ENCODE measurements around the gene CCDC134. TPM values are rescaled to one million over a fixed set of nuclear protein-coding genes. Genes with fewer than 3 reads are reported as not detected.
A peak's percentile ranks its signal among the peaks of the same experiment; 100 is the strongest.

The CCDC134 gene
- total RNA-seq, 1 experiment from 2014 or later, result 10.6 TPM

- Histone ChIP-seq H3K4me1 (replicated peaks) (no peaks in the 10 kb centered on the region), H3K27me3 (replicated peaks) (no peaks in the 10 kb centered on the region), H3K36me3 (peaks cover 5% of the 10 kb centered on the region), H3K9me3 (replicated peaks) (no peaks in the 10 kb centered on the region), H3K27ac (no peak overlapping the region), H3K4me3 (no peak overlapping the region)
- peak in 1 of 2 experiments; percentile 23 for DNase-seq (ENCODE audit: low read depth in 1 of 2, low spot score in 2 of 2)
These were observed 22.0 kb downstream of the CCDC134 start for GRCh38 chr22:41822317-41823057.

- Histone ChIP-seq H3K27me3 (replicated peaks) (no peaks in the 10 kb centered on the region), H3K27ac (no peak overlapping the region), H3K4me1 (replicated peaks) (no peaks in the 10 kb centered on the region), H3K4me3 (no peak overlapping the region), H3K36me3 (peaks cover 5% of the 10 kb centered on the region), H3K9me3 (replicated peaks) (no peaks in the 10 kb centered on the region)
- DNase-seq (ENCODE audit: low read depth in 1 of 2, low spot score in 2 of 2), result no peak
These were observed 23.3 kb downstream of the CCDC134 start for GRCh38 chr22:41823797-41824196.

DNA sequence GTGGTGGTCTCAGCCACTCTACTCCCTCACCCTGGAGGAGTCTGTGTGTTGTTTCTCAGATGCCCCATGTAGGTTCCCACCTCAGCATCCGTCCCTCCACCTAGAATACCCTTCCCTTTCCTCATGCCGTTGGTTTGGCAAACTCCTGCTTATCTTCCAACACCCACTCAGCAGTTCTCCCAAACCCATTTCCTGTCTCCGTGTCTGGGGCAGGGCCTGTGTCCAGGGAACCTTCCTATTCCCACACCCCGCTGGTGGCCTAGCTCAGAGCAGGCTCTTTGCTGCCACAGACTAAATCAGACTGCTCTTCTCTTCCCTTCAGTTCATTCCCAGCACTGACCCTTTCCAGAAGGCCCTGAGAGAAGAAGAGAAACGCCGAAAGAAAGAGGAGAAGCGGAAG lies 24.9 kb downstream of the CCDC134 start:
- DNase-seq (ENCODE audit: low read depth in 1 of 2, low spot score in 2 of 2), result no peak

GRCh38 chr22:41826021-41826420 lies 25.5 kb downstream of the CCDC134 start:
- Histone ChIP-seq H3K4me3 (no peak overlapping the region), H3K9me3 (replicated peaks) (no peaks in the 10 kb centered on the region), H3K4me1 (replicated peaks) (no peaks in the 10 kb centered on the region), H3K27ac (no peak overlapping the region), H3K36me3 (peaks cover 5% of the 10 kb centered on the region), H3K27me3 (replicated peaks) (no peaks in the 10 kb centered on the region)
- no peak for DNase-seq (ENCODE audit: low read depth in 1 of 2, low spot score in 2 of 2)

More for the DNA sequence above, 24.9 kb downstream of the CCDC134 start:
- H3K36me3 ChIP-seq, result peaks cover 5% of the 10 kb centered on the region
- H3K27me3 ChIP-seq (replicated peaks), result no peaks in the 10 kb centered on the region
- H3K4me1 ChIP-seq (replicated peaks), result no peaks in the 10 kb centered on the region
- no peak overlapping the region for H3K27ac ChIP-seq
- no peaks in the 10 kb centered on the region for H3K9me3 ChIP-seq (replicated peaks)
- H3K4me3 ChIP-seq, result no peak overlapping the region

- no peaks in the 10 kb centered on the region for H3K27me3 ChIP-seq (replicated peaks)
- H3K4me3 ChIP-seq, result no peak overlapping the region
- no peak overlapping the region for H3K27ac ChIP-seq
- no peak for DNase-seq (ENCODE audit: low read depth in 1 of 2, low spot score in 2 of 2)
- H3K4me1 ChIP-seq (replicated peaks), result no peaks in the 10 kb centered on the region
- H3K36me3 ChIP-seq, result peaks cover 5% of the 10 kb centered on the region
- no peaks in the 10 kb centered on the region for H3K9me3 ChIP-seq (replicated peaks)
These were observed 26.2 kb downstream of the CCDC134 start for GRCh38 chr22:41826430-41827383.

GRCh38 chr22:41827671-41828070 lies 27.2 kb downstream of the CCDC134 start:
- no peak for DNase-seq (ENCODE audit: low read depth in 1 of 2, low spot score in 2 of 2)
- Histone ChIP-seq H3K36me3 (peaks cover 5% of the 10 kb centered on the region), H3K27me3 (replicated peaks) (no peaks in the 10 kb centered on the region), H3K9me3 (replicated peaks) (no peaks in the 10 kb centered on the region), H3K27ac (no peak overlapping the region), H3K4me3 (no peak overlapping the region), H3K4me1 (replicated peaks) (peaks cover 6% of the 10 kb centered on the region)

GRCh38 chr22:41828516-41828915 lies 28.0 kb downstream of the CCDC134 start:
- no peak for DNase-seq (ENCODE audit: low read depth in 1 of 2, low spot score in 2 of 2)

DNA sequence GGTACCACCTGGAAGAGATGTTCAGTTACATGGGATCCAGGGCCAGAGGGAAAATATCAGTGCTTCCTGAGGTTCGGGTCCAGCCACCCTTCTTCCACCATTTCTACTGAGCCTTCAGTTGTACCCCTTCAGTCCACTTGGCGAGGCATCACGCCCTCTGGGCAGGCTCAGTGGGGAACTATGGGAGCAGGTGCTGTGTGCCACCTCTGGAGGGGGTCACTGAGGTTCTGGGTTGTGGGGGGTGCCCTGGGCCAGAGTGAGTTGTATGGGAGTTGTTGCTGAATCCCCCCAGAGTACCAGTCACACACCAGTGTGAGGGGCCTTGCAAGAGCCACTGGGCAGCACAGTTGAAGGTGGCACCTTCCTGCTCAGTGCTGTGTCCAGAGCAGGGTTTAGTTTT lies 29.7 kb downstream of the CCDC134 start:
- Histone ChIP-seq H3K4me1 (replicated peaks) (peaks cover 13% of the 10 kb centered on the region), H3K27me3 (replicated peaks) (no peaks in the 10 kb centered on the region), H3K9me3 (replicated peaks) (no peaks in the 10 kb centered on the region), H3K36me3 (peaks cover 10% of the 10 kb centered on the region), H3K4me3 (no peak overlapping the region), H3K27ac (no peak overlapping the region)
- no peak for DNase-seq (ENCODE audit: low read depth in 1 of 2, low spot score in 2 of 2)

More at GRCh38 chr22:41828516-41828915, 28.0 kb downstream of the CCDC134 start:
- H3K9me3 ChIP-seq (replicated peaks), result no peaks in the 10 kb centered on the region
- H3K36me3 ChIP-seq, result peaks cover 5% of the 10 kb centered on the region
- no peak overlapping the region for H3K27ac ChIP-seq
- no peak overlapping the region for H3K4me3 ChIP-seq
- H3K4me1 ChIP-seq (replicated peaks), result peaks cover 9% of the 10 kb centered on the region
- no peaks in the 10 kb centered on the region for H3K27me3 ChIP-seq (replicated peaks)

- Histone ChIP-seq H3K27me3 (replicated peaks) (no peaks in the 10 kb centered on the region), H3K4me3 (no peak overlapping the region), H3K9me3 (replicated peaks) (no peaks in the 10 kb centered on the region), H3K36me3 (peaks cover 16% of the 10 kb centered on the region), H3K4me1 (replicated peaks) (peaks cover 13% of the 10 kb centered on the region), H3K27ac (no peak overlapping the region)
- DNase-seq (ENCODE audit: low read depth in 1 of 2, low spot score in 2 of 2), result no peak
These were observed 30.9 kb downstream of the CCDC134 start for GRCh38 chr22:41831383-41831782.

DNA sequence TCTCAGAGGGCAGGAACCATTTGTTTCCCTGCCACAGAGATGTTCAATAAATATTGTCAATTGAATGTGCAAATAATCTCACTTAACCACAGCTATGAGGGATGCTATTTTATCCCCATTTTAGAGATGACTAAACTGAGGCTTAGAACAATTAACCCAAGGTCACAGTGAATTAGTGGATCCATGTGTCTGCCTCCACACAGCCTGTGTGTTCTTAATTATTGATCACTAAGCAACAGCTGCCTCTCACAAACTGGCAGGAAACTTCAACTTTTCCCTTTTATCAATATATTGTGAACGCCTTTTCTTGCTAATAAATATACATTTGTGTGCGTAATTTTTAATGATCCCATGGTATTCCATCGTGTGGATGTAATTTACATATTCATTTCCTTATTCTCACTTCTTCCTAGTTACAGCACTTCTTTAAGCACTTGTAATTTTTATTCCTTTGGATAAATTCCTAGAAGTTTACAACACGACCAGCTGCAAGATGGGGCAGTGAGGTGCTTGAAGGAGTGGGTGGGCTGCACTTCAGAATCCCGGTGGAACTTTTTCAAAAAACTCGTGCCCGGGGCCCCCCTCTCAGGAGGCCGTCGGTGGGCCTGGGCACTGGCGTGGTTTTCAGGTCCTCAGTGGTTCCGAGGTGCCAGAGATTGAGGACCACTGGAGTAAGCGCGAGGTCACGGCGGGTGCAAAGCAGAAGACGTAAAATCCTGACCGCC lies 31.5 kb downstream of the CCDC134 start:
- H3K9me3 ChIP-seq (replicated peaks), result no peaks in the 10 kb centered on the region
- H3K27ac ChIP-seq, result peak overlapping the region; percentile 46
- DNase-seq (ENCODE audit: low read depth in 1 of 2, low spot score in 2 of 2), result no peak
- H3K4me3 ChIP-seq, result peak overlapping the region; percentile 67
- no peaks in the 10 kb centered on the region for H3K27me3 ChIP-seq (replicated peaks)
- H3K4me1 ChIP-seq (replicated peaks), result peaks cover 13% of the 10 kb centered on the region
- peaks cover 20% of the 10 kb centered on the region for H3K36me3 ChIP-seq

GRCh38 chr22:41832553-41833368 lies 32.3 kb downstream of the CCDC134 start, which contains the start of gene SREBF2:
TSS of gene SREBF2 (plus strand) at chr22:41833105. CDS start at chr22:41833271, 166 bp downstream.
- Histone ChIP-seq H3K27me3 (replicated peaks) (no peaks in the 10 kb centered on the region), H3K4me1 (replicated peaks) (peaks cover 13% of the 10 kb centered on the region), H3K4me3 (peak within 1 kb of the TSS; percentile 67), H3K27ac (peak within 1 kb of the TSS; percentile 58), H3K9me3 (replicated peaks) (no peaks in the 10 kb centered on the region), H3K36me3 (peaks cover 20% of the 10 kb centered on the region)
- peak; percentile 98 to 99 for DNase-seq (ENCODE audit: low read depth in 1 of 2, low spot score in 2 of 2)

GRCh38 chr22:41833369-41834004 lies 33.0 kb downstream of the CCDC134 start:
- Histone ChIP-seq H3K9me3 (replicated peaks) (no peaks in the 10 kb centered on the region), H3K27ac (peak overlapping the region; percentile 58), H3K36me3 (peaks cover 20% of the 10 kb centered on the region), H3K4me3 (peak overlapping the region; percentile 67), H3K4me1 (replicated peaks) (peaks cover 13% of the 10 kb centered on the region), H3K27me3 (replicated peaks) (no peaks in the 10 kb centered on the region)
- DNase-seq (ENCODE audit: low read depth in 1 of 2, low spot score in 2 of 2), result peak in 1 of 2 experiments; percentile 52

All from SJSA1 (cell line).